ENCODE measurements around the gene RPL19.
A peak's percentile ranks its signal among the peaks of the same experiment; 100 is the strongest.

The RPL19 gene

DNA sequence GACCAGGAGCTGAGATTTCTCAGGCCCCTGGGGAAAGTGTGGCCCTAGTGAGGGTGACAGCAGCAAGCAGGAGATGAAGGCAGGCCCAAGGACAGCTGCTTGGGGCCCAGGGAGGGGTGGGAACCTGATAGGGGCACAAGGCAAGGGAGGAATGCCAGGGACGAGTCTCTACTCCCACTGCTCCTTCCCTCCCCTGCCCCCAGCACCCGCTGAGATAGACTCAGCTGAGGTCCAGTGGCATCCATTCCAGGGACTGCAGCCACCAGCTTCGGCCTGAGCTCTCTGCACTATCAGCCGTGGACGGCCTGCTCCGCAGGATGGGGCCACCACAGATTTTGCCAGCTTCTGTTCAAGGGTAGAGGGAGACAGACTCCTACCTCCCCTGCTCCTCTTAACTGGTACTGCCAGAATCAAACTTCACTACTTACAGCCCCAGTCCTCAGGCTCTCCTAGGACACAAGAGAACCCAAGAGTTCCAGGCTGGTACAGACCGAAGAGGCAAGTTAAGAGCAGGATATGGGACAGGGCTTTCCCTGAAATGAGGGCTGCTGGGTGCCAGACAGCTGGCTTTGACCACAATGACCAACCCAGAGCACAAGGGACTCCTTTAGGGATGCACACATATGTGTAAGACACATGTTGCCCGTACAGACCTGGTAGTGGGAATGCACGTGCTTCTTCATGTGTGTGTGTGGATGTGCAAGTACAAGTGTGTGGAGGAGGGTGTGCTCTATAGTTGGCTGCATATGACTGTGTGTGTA lies 8.2 kb upstream of the RPL19 start:
- Histone ChIP-seq H3K36me3 (ENCODE audit: control insufficient read depth, insufficient read depth, low read length, severe bottlenecking) (peaks cover 34% of the 10 kb centered on the region), H3K27me3 (replicated peaks; ENCODE audit: control insufficient read depth, insufficient read depth, low read length) (no peaks in the 10 kb centered on the region), H3K4me3 (ENCODE audit: low read length) (no peak overlapping the region), H3K9ac (ENCODE audit: low read length) (no peak overlapping the region), H3K4me1 (ENCODE audit: control insufficient read depth, insufficient read depth, low read length) (peaks cover 32% of the 10 kb centered on the region), H3K9me3 (ENCODE audit: control insufficient read depth, low read length) (no peaks in the 10 kb centered on the region)
- no peak for DNase-seq (ENCODE audit: low read depth)

DNA sequence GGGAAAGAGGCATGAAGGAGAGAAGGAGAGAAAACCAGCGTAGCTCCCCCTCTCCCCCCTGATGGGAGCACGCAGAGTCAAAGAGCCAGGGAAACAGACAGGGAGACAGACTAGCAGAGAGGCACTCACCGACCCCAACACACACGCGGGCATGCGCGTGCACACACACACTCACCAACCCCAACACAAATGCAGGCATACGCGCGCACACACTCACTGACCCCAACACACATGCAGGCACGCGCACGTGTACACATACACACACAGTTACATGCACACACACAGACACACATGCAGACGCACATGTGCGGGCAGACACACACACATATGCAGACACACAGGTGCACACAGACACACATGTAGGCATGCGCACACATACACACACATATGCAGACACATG lies 7.2 kb upstream of the RPL19 start:
- H3K27me3 ChIP-seq (replicated peaks; ENCODE audit: control insufficient read depth, insufficient read depth, low read length): no peaks in the 10 kb centered on the region
- H3K4me3 ChIP-seq (ENCODE audit: low read length): no peak overlapping the region

DNA sequence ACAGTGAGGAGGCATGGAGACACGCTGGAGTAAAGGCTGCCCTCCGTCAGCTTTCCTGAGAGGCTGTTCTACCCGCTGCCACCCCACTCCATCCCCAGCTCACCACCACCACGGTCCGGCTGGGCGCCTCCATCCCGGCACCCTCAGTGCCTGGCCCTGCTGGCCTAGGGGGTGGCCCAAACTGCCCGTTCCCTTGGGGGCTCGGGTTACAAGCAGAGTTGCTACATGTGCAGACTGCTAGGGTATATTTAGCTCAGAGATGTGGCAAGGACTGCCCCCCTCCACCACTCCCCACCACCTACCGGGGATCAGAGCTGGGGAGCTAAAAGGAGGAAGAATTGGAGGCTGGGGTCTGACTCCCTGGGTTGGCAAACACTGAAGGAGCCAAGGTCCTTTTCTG lies 6.7 kb upstream of the RPL19 start:
- no peaks in the 10 kb centered on the region for H3K9me3 ChIP-seq (ENCODE audit: control insufficient read depth, low read length)
- H3K36me3 ChIP-seq (ENCODE audit: control insufficient read depth, insufficient read depth, low read length, severe bottlenecking): peaks cover 23% of the 10 kb centered on the region
- no peak overlapping the region for H3K4me3 ChIP-seq (ENCODE audit: low read length)
- H3K9ac ChIP-seq (ENCODE audit: low read length): no peak overlapping the region
- H3K4me1 ChIP-seq (ENCODE audit: control insufficient read depth, insufficient read depth, low read length): peaks cover 37% of the 10 kb centered on the region
- no peaks in the 10 kb centered on the region for H3K27me3 ChIP-seq (replicated peaks; ENCODE audit: control insufficient read depth, insufficient read depth, low read length)
- no peak for DNase-seq (ENCODE audit: low read depth)

More for the DNA sequence above, 7.2 kb upstream of the RPL19 start:
- H3K4me1 ChIP-seq (ENCODE audit: control insufficient read depth, insufficient read depth, low read length): peaks cover 33% of the 10 kb centered on the region
- H3K9ac ChIP-seq (ENCODE audit: low read length): no peak overlapping the region
- no peak for DNase-seq (ENCODE audit: low read depth)
- peaks cover 24% of the 10 kb centered on the region for H3K36me3 ChIP-seq (ENCODE audit: control insufficient read depth, insufficient read depth, low read length, severe bottlenecking)
- H3K9me3 ChIP-seq (ENCODE audit: control insufficient read depth, low read length): no peaks in the 10 kb centered on the region

DNA sequence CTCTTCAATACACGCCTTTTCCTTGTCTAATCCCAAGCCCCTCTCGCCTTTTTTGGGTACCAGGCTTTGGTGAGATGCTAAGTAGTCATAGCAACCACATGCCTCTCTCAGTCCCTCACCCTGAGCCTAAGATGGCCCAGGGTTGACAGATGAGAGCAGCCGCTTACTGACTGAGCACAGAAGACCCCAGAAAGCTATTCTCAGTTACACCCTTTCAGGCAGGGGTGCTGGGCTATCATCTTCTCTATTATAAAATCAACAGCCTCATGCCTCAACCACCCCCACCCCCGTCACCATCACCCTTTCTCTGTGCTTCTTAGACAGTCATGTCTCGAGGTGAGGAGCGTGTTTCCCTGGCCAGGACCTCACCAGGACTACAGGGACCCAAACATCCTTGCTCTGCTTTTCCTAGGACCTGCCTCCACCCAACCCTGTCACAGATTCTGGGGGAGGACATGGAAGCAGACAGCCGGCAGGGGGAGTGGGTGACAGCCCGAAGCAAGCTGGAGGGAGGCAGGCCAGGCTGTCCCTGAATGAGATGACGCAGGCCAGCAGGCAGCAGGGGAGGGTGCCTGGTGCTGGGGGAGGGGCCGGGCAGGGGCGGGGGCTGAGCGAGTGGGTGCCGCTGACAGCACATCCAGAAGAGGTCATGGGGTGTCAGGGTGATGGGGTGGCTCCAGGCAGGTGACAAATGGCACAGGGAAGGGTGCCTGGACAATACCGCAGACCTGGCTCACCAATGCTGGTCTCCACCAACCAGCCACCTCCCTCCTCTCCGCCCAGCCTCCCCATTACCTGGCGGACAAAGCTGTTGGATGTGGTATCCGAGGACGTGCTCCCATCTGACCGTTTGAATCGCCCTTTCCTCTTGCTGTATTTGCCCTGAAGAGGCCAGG lies 5.7 kb upstream of the RPL19 start:
- Histone ChIP-seq H3K4me3 (ENCODE audit: low read length) (peak overlapping the region; percentile 84), H3K4me1 (ENCODE audit: control insufficient read depth, insufficient read depth, low read length) (peaks cover 38% of the 10 kb centered on the region), H3K9ac (ENCODE audit: low read length) (peak overlapping the region; percentile 46), H3K36me3 (ENCODE audit: control insufficient read depth, insufficient read depth, low read length, severe bottlenecking) (peaks cover 23% of the 10 kb centered on the region), H3K9me3 (ENCODE audit: control insufficient read depth, low read length) (no peaks in the 10 kb centered on the region), H3K27me3 (replicated peaks; ENCODE audit: control insufficient read depth, insufficient read depth, low read length) (no peaks in the 10 kb centered on the region)
- peak; percentile 62 for DNase-seq (ENCODE audit: low read depth)

DNA sequence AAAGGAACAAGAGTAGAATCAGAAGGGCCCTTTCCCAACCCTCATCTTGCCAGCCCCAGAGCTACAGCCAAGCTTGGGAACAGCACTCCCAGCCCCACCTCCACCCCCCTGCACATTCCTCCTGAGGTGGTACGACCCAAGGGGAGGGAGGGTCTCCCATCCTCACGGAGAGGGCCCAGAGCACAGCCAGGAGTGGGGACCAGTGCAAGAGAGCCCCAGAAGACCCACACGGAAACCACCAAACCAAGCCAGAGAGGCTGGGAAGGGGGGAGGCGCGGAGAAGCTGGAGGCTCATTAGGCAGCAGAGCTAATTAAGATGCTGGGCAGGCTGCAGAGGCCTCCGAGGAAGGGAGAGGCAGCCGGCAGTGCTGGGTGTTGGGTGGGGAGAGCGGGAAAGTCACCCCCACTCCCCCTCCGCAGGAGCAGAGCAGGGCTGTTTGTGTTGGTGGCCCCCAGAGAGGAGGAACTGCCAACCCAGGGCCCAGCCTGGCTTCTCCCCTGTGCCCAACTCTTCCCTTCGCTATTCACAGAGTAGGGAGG lies 5.0 kb upstream of the RPL19 start:
- no peak for DNase-seq (ENCODE audit: low read depth)
- H3K27me3 ChIP-seq (replicated peaks; ENCODE audit: control insufficient read depth, insufficient read depth, low read length): no peaks in the 10 kb centered on the region
- peaks cover 23% of the 10 kb centered on the region for H3K36me3 ChIP-seq (ENCODE audit: control insufficient read depth, insufficient read depth, low read length, severe bottlenecking)
- H3K4me3 ChIP-seq (ENCODE audit: low read length): peak overlapping the region; percentile 84
- H3K9ac ChIP-seq (ENCODE audit: low read length): peak overlapping the region; percentile 46
- H3K4me1 ChIP-seq (ENCODE audit: control insufficient read depth, insufficient read depth, low read length): peaks cover 38% of the 10 kb centered on the region
- H3K9me3 ChIP-seq (ENCODE audit: control insufficient read depth, low read length): no peaks in the 10 kb centered on the region

DNA sequence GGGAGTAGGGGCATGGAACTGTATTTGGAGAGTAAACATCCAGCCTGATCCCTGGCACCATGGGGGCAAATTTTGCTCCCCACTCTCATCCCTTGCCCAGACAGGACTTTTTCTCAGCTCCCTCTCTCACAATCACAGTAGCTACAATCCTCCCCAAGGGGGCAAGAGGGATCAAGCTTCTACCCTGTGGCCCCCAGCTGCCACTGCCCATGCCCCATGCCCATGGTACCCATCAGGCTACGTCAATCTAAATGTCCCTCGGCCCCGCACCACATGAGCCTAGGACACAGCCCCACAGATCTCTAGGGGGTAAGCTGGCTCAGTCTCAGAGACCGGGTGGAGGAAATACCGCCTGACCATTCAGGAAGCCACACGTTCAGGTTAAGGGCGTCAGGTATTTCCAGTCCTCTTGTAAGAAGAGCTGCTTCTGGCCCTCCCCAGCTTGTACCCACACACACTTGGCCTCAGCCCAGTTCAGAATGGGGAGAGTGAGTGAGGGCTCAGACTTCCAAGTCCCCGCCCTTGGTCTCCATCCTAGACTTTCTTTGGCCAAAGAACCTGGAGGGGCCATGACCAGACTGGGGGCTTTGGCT lies 4.4 kb upstream of the RPL19 start:
- no peak for DNase-seq (ENCODE audit: low read depth)
- no peaks in the 10 kb centered on the region for H3K27me3 ChIP-seq (replicated peaks; ENCODE audit: control insufficient read depth, insufficient read depth, low read length)
- H3K9me3 ChIP-seq (ENCODE audit: control insufficient read depth, low read length): no peaks in the 10 kb centered on the region
- H3K4me1 ChIP-seq (ENCODE audit: control insufficient read depth, insufficient read depth, low read length): peaks cover 38% of the 10 kb centered on the region
- peak overlapping the region; percentile 46 for H3K9ac ChIP-seq (ENCODE audit: low read length)
- peaks cover 23% of the 10 kb centered on the region for H3K36me3 ChIP-seq (ENCODE audit: control insufficient read depth, insufficient read depth, low read length, severe bottlenecking)
- H3K4me3 ChIP-seq (ENCODE audit: low read length): peak overlapping the region; percentile 84

DNA sequence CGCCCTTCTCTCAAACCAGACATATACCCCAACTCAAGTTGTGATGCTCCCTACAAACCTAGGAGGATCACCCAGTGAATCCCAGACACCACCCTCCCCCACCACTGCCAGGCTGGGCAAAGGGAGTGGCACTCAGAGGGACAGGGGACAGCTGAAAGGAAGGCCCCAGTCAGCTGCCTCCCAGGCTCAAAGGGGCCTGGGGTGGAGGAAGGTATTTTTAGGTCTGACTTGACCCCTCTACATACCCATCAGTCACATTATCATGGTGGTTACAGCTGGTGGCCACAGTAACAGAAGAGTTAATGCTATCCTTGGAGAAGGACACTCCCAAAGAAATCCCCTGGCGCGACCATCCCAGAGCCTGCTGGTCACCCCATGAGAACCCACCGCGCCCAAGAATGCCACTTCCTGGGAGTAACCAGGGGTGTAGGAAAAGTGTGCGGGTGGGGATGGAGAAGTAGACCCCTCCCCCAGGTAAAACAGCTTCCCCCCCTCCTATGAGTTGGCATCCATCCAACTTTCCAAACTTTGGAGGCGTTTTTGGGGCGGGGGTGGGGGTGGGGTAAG lies 3.8 kb upstream of the RPL19 start:
- H3K4me1 ChIP-seq (ENCODE audit: control insufficient read depth, insufficient read depth, low read length): peaks cover 44% of the 10 kb centered on the region
- DNase-seq (ENCODE audit: low read depth): peak; percentile 42
- H3K9ac ChIP-seq (ENCODE audit: low read length): peak overlapping the region; percentile 27
- H3K9me3 ChIP-seq (ENCODE audit: control insufficient read depth, low read length): no peaks in the 10 kb centered on the region
- peak overlapping the region; percentile 84 for H3K4me3 ChIP-seq (ENCODE audit: low read length)
- no peaks in the 10 kb centered on the region for H3K27me3 ChIP-seq (replicated peaks; ENCODE audit: control insufficient read depth, insufficient read depth, low read length)
- H3K36me3 ChIP-seq (ENCODE audit: control insufficient read depth, insufficient read depth, low read length, severe bottlenecking): peaks cover 19% of the 10 kb centered on the region

DNA sequence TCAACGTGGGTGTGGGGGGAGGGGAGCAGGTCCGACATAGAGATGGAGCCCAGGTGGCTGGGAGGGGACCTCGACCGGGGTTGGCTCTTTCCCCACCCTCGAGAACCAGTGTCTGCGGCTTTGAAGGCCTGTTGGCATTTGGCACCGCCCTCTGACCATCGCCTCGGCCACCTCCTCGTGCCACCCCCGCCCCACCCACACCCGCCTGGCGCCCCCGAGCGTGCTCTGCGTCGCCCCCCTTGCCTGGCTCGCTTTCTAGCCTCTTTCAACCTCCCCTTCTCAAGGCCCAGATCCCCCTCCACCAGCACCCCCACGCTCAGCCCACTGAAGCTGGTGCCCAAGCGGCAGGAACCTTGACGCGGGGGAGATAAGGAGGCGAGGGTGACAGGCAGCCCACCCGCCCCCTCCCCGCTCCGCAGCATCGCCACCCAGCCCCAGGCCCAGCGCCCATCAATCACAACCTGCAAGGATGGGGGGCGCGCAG lies 3.2 kb upstream of the RPL19 start:
- Histone ChIP-seq H3K9ac (ENCODE audit: low read length) (peak overlapping the region; percentile 90), H3K4me3 (ENCODE audit: low read length) (peak overlapping the region; percentile 84), H3K27me3 (replicated peaks; ENCODE audit: control insufficient read depth, insufficient read depth, low read length) (no peaks in the 10 kb centered on the region), H3K36me3 (ENCODE audit: control insufficient read depth, insufficient read depth, low read length, severe bottlenecking) (peaks cover 18% of the 10 kb centered on the region), H3K9me3 (ENCODE audit: control insufficient read depth, low read length) (no peaks in the 10 kb centered on the region), H3K4me1 (ENCODE audit: control insufficient read depth, insufficient read depth, low read length) (peaks cover 49% of the 10 kb centered on the region)
- DNase-seq (ENCODE audit: low read depth): peak; percentile 55

DNA sequence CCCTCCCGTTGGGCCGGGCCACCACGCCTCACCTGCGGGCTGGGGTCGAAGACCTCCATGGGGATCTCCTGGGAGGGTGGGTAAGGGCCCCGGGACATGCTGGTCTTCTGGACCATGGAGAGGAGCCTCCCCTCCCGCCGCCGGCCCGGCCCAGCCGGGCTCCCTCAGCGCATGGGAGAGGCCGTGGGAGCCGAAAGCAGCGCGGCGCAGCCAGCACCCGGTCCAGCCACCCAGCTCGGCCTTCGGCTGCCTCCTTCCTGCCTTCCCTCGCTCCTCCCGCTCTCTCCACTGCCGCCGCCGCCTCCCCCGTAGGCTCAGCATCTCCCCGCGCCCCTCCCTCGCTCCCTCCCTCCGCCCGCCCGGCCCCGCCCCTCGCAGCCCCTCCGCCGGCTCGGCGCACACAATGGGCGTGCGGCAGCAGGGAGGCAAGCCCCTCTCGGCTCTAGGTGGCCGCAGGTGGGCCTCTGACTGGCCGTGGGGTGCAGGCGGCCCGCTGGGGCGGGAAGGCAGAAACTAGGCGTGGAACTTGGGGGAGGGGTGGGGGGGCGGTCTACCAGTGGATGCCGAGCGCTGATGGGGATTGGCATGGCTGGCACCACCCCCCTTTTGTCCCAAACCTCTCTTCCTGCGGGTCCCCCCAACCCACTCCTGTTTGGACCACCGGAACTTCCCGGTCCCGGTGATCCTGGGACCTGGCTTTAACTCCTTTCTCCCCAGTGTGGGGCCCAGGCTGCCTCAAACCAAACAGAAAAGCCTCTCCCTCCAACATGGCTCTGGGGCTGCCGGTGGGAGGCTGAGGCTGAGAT lies 2.5 kb upstream of the RPL19 start, which contains the start of gene CACNB1:
Gene CACNB1, minus strand, starts transcription at position 290 of the 806 bp plus-strand sequence. Its CDS starts 174 bp downstream, at position 116.
- peaks cover 57% of the 10 kb centered on the region for H3K4me1 ChIP-seq (ENCODE audit: control insufficient read depth, insufficient read depth, low read length)
- peak within 1 kb of the TSS; percentile 90 for H3K9ac ChIP-seq (ENCODE audit: low read length)
- no peaks in the 10 kb centered on the region for H3K27me3 ChIP-seq (replicated peaks; ENCODE audit: control insufficient read depth, insufficient read depth, low read length)
- peak; percentile 91 for DNase-seq (ENCODE audit: low read depth)
- H3K9me3 ChIP-seq (ENCODE audit: control insufficient read depth, low read length): no peaks in the 10 kb centered on the region
- H3K4me3 ChIP-seq (ENCODE audit: low read length): peak within 1 kb of the TSS; percentile 84
- peaks cover 18% of the 10 kb centered on the region for H3K36me3 ChIP-seq (ENCODE audit: control insufficient read depth, insufficient read depth, low read length, severe bottlenecking)

DNA sequence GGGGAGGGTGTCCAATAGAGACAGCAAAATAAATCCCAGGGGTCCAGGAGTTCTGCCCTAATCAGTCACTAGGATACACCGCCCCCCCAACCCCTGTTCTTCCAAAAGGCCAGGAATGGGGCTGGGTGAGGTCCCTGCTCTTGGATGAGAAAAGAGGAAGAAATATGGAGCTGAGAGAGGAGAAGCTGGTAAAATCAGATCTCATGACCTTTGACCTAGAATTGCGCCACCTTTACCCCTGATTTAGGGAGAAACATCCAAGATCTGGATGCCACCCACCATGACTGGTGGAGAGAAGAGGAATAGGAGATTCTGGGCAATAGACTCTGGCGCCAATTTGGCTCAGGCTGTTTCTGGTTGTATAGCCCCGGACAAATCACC lies 1.9 kb upstream of the RPL19 start:
- H3K36me3 ChIP-seq (ENCODE audit: control insufficient read depth, insufficient read depth, low read length, severe bottlenecking): peaks cover 19% of the 10 kb centered on the region
- peak; percentile 29 for DNase-seq (ENCODE audit: low read depth)
- peak overlapping the region; percentile 35 for H3K9ac ChIP-seq (ENCODE audit: low read length)
- no peaks in the 10 kb centered on the region for H3K9me3 ChIP-seq (ENCODE audit: control insufficient read depth, low read length)
- peaks cover 58% of the 10 kb centered on the region for H3K4me1 ChIP-seq (ENCODE audit: control insufficient read depth, insufficient read depth, low read length)
- peak overlapping the region; percentile 84 for H3K4me3 ChIP-seq (ENCODE audit: low read length)
- H3K27me3 ChIP-seq (replicated peaks; ENCODE audit: control insufficient read depth, insufficient read depth, low read length): no peaks in the 10 kb centered on the region
